HG02610 (cell line): ENCODE measurements around the gene PPP2R2B.

ENCODE experiments used
- ATAC-seq: cut with Tn5 transposase; IDR thresholded peaks from one replicate; pipeline ENCODE4 v1.9.1; 2021; ENCODE audit warnings: mild to moderate bottlenecking, moderate library complexity; ENCODE audit not compliant: unreplicated experiment

Gene PPP2R2B

DNA sequence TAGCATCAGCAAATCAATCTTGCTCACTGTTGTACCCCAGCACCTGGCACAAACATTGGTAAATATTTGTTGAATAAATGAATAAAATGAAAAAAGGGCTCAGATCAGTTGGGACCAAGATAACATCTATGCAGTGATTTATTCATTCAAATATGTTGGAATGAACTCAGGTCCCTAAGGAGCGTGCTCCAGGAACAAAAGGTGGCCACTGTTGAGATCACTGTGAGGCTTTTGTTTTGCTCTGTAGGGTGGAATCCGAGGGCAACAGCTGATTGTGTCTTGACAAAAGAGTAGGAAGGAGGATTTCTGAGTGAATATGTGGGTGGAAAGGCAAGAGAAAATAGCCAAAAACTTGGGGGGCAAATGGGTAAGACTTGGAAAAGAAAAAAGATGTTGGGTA, 89.7 kb downstream of the PPP2R2B start:
- no peak for ATAC-seq

DNA sequence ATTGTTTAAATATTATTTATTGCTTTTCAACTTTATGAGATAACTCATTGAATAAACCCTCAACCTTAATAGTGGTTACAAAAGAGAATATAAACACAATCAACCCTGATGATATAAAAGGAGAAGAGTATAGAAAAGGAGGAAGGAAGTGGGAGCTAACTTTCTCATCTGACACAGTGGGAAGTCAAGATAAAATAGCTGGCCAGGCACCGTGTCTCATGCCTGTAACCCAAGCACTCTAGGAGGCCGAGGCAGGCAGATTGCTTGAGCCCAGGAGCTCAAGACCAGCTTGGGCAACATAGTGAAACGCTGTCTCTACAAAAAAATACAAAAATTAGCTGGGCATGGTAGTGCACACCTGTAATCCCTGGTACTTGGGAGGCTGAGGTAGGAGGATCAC, 93.5 kb downstream of the PPP2R2B start:
- no peak for ATAC-seq

DNA sequence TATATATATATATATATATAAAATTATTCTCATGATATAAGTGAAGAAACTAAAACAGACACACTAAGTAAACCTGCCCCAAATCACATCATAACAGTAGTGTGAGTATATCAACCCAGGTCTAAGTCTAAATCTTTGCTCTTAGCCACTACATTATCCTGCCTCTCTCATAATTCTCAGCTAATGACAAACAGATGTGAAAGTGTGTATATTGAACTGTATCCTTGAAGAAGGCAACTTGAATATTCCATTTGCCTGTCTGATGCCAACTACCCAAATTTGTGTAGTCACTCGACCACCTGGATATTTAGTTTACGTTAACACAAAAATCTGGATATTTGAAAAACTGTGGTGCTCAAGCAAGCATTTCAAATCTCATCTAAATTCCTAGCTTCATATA, 97.4 kb downstream of the PPP2R2B start:
- ATAC-seq = no peak

DNA sequence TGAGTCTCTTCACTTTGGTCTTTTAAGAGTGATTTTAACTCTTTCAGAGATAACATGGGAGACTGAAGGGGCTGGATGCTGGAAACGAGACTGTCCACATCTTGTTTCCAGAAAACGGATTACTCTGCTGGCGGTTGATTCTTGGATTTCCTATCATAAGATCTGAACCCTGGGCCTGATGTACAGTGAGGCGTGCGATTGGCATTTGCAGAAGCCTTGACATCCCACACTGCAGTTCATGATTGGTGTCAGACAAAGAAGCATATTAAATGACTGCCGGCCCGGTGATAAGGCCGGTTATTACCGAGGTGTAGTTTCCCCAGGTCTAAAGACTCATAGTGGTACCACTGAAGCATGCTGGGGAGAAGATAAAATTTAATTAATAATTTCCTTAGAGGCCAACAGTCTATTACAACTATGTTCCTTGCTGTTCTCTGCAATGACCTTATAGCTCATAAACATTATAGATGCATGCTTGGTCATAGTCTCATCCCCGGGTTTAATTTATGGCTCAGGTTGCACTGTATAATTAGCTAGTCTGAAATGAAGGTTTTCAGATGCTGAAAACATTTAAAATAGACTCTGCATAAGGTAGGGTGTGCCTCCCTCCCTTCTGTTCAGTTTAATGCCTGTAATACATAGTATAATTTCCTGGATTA, 99.2 kb downstream of the PPP2R2B start:
- ATAC-seq = no peak

DNA sequence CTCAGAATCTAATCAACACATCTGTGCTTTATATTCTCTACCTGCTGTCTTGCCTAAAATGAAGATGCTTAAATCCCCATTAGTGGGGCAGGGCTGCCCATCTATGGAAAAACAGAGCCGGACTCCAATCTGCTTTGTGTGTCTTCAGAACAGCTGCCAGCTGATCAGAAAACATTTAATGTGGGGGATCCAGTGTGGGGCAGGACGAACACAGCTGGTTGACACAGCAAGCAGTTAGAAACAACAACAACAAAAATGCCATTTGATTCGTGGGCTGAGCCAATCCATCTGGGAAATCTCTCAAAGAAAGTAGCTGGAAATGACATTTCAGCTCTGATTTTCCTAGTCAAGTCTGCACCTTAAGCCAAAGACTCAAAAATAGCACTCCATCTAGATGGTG, 99.8 kb downstream of the PPP2R2B start:
- no peak for ATAC-seq

DNA sequence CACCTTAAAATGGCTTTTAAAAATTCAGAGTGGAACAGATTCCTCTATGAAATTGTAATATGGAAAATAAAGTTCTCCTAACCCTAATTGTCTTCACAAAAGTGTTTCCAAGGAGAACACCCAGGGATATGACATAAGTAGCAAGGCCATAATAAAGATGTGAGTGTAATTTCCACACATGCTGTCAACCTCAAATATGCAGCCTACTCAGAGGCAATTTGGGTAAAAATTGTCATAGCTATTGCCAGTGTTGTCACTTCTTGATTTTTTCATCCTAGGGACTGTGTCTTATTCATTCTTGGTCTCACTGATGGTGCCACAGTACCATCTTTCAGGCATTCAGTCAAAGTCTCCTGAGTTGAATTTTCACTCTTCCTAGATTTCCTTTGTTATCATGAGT, 100.3 kb downstream of the PPP2R2B start:
- ATAC-seq = no peak

DNA sequence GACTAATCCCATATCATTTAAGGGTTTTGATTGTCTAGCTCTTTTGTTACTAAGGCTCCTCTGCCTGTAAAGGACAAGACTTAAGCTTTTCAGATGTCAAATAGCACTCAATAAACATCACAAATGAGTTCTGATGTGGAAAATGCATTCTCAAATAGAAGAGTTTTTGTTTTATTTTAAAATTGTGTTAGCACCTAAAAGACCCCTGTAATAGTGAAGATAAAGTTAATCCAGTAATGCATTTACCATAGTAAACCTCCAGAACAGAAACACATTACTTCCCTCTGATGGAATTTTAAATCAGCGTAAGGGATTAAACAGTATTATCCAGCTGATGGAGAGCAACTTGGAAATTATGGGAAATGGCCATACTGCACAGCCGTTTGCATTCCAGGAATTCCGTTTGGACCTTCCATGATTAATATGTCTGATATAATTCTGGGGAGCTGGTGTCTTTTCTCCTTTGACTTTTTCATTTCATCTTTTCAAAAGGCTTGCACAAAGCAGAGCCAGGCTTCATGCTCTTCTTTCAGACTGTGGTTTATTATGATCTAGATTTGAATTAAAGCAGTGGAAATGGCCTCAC, 105.6 kb downstream of the PPP2R2B start:
- ATAC-seq = no peak

DNA sequence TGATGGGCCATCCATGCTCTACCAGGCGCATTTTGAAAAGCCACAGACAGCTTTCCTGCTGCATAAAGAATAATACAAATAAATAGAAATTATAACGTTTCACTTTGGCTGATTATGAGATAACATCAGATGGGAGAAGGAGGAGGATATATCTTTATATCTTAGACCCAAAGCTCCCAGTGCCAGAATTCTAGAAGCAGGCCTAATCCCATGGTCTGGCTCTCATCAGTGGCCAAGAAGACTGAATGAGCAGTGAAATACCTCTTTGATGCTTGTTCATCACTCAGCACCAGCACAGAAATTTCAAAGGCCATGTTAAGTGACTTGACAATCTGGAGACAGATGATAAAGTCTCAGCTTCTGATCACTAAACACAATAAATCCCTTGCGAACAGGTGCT, 107.6 kb downstream of the PPP2R2B start:
- no peak for ATAC-seq

DNA sequence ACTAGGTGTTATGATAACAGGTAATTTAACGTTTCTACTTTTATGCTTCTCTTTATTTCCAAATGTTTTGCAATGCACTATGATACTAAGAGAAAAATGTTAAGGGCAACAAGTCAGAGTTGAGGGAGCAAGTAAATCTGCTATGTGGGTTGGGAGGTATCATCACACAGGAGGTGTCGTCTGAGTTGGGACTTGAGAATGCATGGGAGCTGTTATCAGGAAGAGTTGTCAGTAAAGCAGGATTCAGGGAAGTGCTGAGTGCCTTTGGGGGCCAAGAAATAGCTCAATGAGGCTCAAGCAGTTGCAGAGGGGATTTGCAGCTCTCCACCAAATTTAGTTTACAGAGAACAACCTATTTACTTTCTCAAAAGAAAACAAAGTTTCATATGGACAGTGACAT, 108.0 kb downstream of the PPP2R2B start:
- ATAC-seq = no peak

DNA sequence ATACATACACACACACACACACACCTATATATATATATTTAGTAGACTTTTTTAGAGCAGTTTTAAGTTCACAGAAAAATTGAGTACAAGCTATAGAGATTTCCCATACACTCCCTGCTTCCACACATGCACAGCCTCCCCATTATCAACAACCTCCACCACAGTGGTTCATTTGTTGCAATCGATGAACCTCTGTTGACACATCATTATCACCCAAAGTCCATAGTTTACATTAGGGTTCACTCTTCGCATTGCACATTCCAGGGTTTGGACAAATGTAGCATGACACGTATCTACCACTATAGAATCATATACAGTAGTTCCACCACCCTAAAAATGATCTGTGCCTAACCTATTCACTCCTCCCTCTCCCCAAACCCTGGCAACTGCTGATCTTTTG, 111.0 kb downstream of the PPP2R2B start:
- ATAC-seq = no peak

DNA sequence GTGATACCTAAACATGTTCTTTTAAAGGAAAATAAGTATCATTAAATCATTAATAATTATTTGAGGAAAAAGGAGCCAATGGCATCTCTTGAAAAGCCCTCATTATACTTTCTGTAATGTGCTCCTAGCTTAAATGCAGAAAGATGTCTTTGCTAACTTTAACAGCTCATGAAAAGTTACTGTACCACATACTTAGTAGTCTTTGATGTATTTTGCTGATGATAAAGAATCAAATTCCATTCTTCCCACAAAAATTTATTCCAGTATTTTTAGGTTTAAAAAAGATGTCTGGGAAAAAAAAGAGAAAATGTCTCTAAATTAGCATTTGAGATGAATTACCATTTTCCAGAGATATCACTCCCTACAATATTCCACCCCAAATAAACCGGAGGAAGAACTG, 112.5 kb downstream of the PPP2R2B start:
- no peak for ATAC-seq

DNA sequence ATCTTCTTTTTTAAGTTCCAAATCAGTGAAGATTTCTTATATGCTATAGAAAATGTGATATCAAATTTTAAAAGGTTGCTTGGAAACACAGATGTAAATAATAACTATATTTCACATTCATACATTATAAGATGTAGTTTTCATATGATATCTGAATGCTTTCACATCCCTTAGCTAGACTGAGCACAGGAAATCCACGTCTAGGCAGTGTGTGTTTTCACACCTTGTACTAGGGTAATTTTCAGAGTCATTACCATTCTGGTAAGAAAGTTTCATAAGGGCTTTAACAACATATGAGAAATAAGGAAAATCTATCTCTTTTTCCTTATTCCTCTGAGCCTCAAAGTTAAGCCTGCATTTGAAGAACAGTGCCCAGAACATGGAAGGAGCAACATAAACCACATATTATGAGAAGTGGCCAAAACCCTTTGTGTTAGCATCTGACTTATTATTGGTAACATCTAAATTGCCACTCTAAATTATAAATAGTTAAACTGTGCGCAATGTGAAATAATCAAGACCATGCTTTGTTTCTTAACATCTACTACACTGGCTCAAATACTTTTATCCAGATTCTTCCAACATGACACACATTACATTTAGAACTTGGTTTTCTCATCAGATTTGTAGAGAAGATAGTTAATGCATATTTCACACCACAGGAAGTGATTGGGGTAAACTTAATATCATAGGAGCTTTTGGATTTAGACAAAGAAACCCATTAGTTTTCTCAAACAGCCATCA, 113.3 kb downstream of the PPP2R2B start:
- no peak for ATAC-seq

DNA sequence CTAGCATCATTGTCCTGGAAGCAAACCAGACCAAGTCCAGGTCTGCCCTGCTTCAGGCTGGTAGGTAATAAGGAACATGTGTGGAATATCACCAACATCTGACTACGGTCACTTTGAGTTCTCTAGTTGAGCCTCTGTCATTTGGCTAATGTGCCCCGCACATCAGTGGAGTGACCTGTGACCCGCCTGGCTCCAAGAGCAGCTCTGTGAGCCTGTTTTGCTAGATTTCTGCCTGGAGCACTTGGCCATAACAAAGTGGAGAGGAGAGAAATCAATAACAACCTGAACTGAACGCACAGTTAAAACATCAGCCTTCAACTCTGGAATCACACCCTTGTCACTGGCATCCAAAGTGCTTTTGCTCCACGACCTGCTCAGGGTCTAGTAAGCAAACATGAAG, 115.7 kb downstream of the PPP2R2B start:
- ATAC-seq = no peak

DNA sequence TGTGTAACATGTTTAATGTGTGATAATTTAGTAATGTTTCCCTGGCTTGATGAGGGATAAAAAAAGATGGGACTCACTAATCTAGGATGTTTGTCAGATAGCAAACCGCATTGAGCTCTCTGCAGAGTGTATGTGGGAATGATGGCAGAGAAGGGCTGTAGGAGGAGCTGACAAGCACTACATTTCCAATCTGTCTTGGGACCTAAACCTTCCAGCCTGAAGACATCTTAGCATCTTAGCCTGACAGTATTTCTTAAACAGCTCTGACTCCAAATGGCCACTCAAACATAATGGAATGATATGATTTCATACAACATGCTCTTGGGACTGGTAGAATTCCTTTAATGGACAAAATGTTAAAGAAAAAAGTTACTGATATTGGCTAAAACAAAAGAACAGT, 116.7 kb downstream of the PPP2R2B start:
- ATAC-seq = no peak

DNA sequence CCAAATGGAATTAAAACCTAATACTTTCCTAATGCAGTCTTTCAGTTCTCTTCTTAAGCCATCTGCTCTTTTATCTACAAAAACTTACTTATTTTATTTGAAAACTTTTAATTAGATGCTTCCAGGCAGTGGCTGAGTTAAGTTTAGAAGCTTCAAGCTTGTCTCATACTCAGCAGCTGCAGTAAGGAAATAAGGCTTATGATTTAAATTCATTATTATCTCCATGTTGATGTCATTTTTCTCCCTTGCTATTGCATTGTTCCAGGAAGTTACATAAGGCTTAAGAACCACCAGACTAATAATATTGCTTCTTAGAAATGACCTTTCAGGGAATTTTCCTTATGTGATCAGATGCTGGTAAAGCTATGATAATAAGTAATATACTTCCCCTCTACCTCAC, 119.6 kb downstream of the PPP2R2B start:
- no peak for ATAC-seq

DNA sequence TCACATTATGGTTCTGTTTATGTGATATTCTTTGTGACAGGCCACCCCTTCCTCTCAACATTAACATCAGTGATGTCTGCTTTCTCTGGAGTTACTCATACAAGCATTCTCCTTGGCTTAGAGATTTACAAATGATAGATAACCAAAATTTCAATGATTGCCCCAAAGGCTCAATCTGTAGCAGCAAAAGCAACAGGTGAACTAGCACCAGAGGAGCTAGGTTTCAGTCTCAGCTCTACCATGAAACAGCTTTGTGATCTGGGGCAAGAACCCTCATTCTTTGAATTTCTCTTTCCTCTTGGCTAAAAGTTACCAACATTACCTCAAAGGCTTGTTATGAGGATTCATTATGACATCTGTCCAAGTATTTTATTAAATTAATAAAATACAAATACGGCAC, 120.5 kb downstream of the PPP2R2B start:
- ATAC-seq = no peak

DNA sequence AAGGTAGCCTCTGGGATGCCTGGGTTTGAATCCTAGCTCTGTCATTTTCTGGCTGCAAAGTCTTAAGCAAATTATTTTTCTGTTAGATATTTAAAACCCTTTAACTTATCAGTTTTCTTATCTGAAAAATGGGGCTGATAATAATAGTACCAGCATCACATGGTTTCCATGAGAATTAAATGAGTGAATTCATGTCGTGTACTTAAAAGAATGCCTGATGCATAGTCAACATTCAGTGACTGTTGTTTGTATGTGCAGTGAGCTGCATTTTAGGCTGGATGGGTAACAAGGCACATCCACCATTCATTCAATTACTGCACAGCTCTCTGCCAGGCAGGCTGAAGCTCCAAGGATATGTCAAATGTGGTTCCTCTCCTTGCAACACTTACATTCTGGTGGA, 122.0 kb downstream of the PPP2R2B start:
- no peak for ATAC-seq

DNA sequence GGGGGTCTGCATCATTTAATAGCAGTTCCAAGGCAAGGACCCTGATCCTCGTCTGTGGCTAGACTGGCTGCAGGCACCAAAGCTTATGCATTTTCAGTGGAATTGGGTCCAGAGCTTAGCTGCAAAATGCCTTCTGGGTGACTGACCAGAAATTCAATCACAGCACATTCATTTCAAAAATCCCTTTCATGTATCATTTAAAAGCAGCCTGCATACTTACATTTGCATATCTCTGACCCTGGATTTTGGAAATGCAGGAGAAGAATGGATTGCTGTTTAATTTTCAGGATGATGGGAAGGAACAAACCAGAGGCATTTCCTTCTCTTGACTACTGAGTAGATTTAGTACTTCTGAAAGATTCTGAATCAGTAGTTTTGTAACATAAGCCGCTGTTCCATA, 122.8 kb downstream of the PPP2R2B start:
- ATAC-seq = no peak

DNA sequence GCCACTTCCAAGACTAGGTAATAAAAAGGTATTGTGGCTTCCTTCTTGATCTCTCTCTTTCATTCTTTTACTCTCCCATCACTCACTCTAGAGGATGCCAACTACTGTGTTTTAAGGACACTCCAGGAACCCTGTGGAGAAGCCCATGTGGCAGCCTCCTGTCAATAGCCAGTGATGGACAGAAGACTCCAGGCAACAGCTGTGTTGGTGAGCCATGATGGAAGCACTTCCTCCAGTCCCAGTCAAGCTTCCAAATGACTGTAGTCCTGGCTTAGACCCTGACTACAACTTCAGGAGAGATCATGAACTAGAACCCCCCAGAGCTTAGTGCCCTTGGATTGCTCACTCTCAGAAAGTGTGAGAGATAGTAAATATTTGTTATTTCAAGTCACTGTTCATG, 123.9 kb downstream of the PPP2R2B start:
- ATAC-seq = no peak

DNA sequence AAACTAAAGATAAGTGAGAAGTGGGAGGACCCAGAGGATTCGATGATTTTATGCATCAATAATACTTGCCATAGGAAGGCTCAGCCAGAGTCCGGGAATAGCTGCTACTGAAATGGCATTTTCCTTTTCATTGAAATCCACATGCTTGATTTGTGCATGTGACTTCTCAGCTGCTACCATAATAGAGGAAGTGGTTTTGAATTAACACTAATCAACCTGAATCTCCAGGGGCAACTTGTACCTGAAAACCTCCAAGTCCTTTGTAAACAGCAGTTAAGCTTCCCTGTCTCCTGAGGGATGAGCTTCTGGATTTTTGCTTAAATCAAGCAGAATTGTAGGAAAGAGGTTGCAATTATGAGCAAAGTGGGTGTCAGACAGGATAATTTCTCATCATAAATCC, 124.9 kb downstream of the PPP2R2B start:
- ATAC-seq = no peak

DNA sequence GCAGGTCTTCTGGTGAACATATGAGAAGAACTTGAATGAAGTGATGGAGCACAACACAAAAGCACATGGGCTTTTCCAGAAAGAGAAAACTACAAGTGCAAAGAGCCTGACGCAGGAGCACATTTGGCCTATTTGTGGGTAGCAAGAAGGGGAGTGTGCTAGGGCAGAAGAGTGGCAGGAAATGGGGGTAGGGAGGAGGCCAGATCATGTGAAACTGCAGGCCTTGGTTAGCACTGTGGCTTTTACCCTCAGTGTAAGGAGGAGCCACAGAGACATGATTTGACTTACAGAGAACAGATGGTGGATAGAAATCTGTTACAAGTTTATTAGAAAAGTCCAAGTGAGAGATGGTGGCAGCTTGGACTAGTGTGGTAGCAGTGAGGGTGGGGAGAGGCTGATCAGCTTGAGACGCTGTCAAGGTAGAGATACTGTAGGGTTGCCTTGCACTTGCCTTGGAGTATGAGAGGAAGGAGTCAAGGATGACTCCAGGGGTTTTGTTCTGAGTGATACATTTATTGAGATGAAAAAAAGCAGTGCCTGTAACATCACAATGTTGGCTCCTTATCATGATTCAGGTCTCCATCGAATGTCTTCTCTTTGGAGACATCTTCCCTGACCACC, 126.7 kb downstream of the PPP2R2B start:
- peak; percentile 99 for ATAC-seq

DNA sequence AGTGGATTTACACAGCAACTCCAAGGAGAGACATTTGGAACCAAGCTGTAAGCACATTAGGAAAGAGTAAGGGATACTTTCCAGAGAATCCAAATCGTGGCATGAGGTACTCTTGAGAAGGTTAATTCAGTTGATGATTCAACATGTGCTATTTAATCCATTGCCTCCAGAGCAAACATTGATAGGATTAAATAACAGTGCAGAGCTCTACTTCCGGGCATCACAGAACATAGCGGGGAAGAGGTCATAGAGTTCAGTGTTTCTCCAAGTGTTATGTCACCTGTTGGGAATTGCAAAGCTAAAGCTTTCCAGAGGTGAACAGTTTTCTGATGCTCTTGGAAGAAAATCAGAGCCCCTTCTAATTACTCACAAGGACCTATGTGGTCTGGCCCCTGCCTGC, 127.5 kb downstream of the PPP2R2B start:
- no peak for ATAC-seq
